Kidney epithelial cell (primary cell): ENCODE data around the gene IFNA13. TPM values are rescaled to one million over a fixed set of nuclear protein-coding genes. Genes with fewer than 3 reads are reported as not detected.
"Not testable (repeated sequence)": the region's sequence is repeated elsewhere in the genome, so short reads cannot be mapped to it uniquely, and the experiment has no call there.

Source experiments
- DNase-seq: peaks from one replicate; pipeline ENCODE4 v3.0.0-alpha.2; 2010; ENCODE audit warnings: low read depth
- H3K27me3 ChIP-seq: 2 replicates; pipeline ENCODE4 v1.6.0; 2011; ENCODE audit warnings: low read length; ENCODE audit not compliant: control insufficient read depth, insufficient read depth
- H3K36me3 ChIP-seq: 2 replicates; pipeline ENCODE4 v1.5.1; 2011; ENCODE audit warnings: low read length; ENCODE audit not compliant: control insufficient read depth, insufficient read depth
- H3K4me3 ChIP-seq: 2 replicates; pipeline ENCODE4 v1.5.1; 2011; ENCODE audit warnings: low read depth, mild to moderate bottlenecking, control low read depth, low read length
- CTCF ChIP-seq: IDR thresholded peaks from 2 replicates; pipeline ENCODE4 v1.5.1; 2011; ENCODE audit warnings: mild to moderate bottlenecking, moderate library complexity, low read length, control low read depth, inconsistent platforms; ENCODE audit not compliant: insufficient read depth, poor library complexity, severe bottlenecking
- total RNA-seq: library from RNA; depleted of rRNA; stranded (reverse); fragments of >200 nt; gene quantifications from 2 replicates; pipeline ENCODE4 v1.2.3, GENCODE V29; 2015

Gene IFNA13
- total RNA-seq, 1 donor from 2014 or later = not detected

GRCh38 chr9:21381448-21382339 is 13.8 kb upstream of the IFNA13 start:
- H3K4me3 ChIP-seq = no peak overlapping the region
- DNase-seq = no peak
- H3K36me3 ChIP-seq = no peaks in the 10 kb centered on the region
- no peak for TF ChIP-seq CTCF
- no peaks in the 10 kb centered on the region for H3K27me3 ChIP-seq

- not testable (repeated sequence) for DNase-seq, H3K36me3 ChIP-seq, H3K27me3 ChIP-seq, H3K4me3 ChIP-seq
Measured at GRCh38 chr9:21371467-21371866, 3.6 kb upstream of the IFNA13 start.

GRCh38 chr9:21367169-21367568 is 688 bp downstream of the IFNA13 start:
- not testable (repeated sequence) for H3K4me3 ChIP-seq, H3K27me3 ChIP-seq, H3K36me3 ChIP-seq, DNase-seq

- Histone ChIP-seq H3K36me3 (no peaks in the 10 kb centered on the region), H3K27me3 (no peaks in the 10 kb centered on the region), H3K4me3 (no peak overlapping the region)
- TF ChIP-seq CTCF = no peak
- no peak for DNase-seq
Measured at GRCh38 chr9:21362287-21362686, 5.6 kb downstream of the IFNA13 start.

GRCh38 chr9:21357479-21358460 is 10.1 kb downstream of the IFNA13 start:
- TF ChIP-seq CTCF = no peak
- no peaks in the 10 kb centered on the region for H3K36me3 ChIP-seq
- H3K4me3 ChIP-seq = no peak overlapping the region
- H3K27me3 ChIP-seq = no peaks in the 10 kb centered on the region
- DNase-seq = no peak

- TF ChIP-seq CTCF = no peak
- no peaks in the 10 kb centered on the region for H3K27me3 ChIP-seq
- no peak for DNase-seq
- H3K4me3 ChIP-seq = no peak within 1 kb of the TSS
- no peaks in the 10 kb centered on the region for H3K36me3 ChIP-seq
Measured at GRCh38 chr9:21350787-21351186, 17.1 kb downstream of the IFNA13 start, which contains the start of gene IFNA6. Gene IFNA6, minus strand, starts transcription at chr9:21350887. Its CDS starts 0 bp downstream, at chr9:21350887.
